K562 (cell line): ENCODE measurements around the gene CAMK2G.
"Not testable (repeated sequence)": the region's sequence is repeated elsewhere in the genome, so short reads cannot be mapped to it uniquely, and the experiment has no call there.

Source experiments
- CCAR2 ChIP-seq: fragments of 200-400 bp; formaldehyde crosslinking; IDR thresholded peaks from 2 replicates; pipeline ENCODE4 v1.6.1; 2017; ENCODE audit warnings: mild to moderate bottlenecking, low read depth, low read length
- FOXP4 ChIP-seq: sonication (generic); formaldehyde crosslinking; IDR thresholded peaks from 2 replicates; pipeline ENCODE4 v1.8.0; 2022; ENCODE audit warnings: mild to moderate bottlenecking, missing genetic modification reagents, borderline replicate concordance
- KAT7 ChIP-seq: sonication (generic); formaldehyde crosslinking; IDR thresholded peaks from 2 replicates; pipeline ENCODE4 v1.8.0; 2022; ENCODE audit warnings: missing genetic modification reagents, mild to moderate bottlenecking, borderline replicate concordance
- SIRT6 ChIP-seq: IDR thresholded peaks from one replicate; pipeline ENCODE4 v1.6.1; 2012; ENCODE audit warnings: low read depth, mild to moderate bottlenecking, control low read depth, inconsistent platforms, low read length, moderate library complexity
- ZMIZ1 ChIP-seq, 2 experiments: fragments of 150-350 bp in 1 of 2; IDR thresholded peaks; 2 replicates each; pipeline ENCODE4 v1.6.1; 2012 to 2016; ENCODE audit warnings: low read depth in 2 of 2, low read length in 2 of 2, mild to moderate bottlenecking in 1 of 2, moderate library complexity in 1 of 2
- TF ChIP-seq, protein P1 (sequence below), 3 experiments: IDR thresholded peaks in 2 of 3; conservative IDR thresholded peaks in 1 of 3; 2 replicates each; pipeline ENCODE4 v1.5.1; 2011 to 2012; ENCODE audit warnings: low read length in 3 of 3, mild to moderate bottlenecking in 3 of 3, control low read depth in 2 of 3, improper control_type of control experiment in 1 of 3, inconsistent platforms in 1 of 3, low read depth in 1 of 3, mixed read lengths in 1 of 3, moderate library complexity in 1 of 3; ENCODE audit not compliant: insufficient read depth in 2 of 3

DNA sequence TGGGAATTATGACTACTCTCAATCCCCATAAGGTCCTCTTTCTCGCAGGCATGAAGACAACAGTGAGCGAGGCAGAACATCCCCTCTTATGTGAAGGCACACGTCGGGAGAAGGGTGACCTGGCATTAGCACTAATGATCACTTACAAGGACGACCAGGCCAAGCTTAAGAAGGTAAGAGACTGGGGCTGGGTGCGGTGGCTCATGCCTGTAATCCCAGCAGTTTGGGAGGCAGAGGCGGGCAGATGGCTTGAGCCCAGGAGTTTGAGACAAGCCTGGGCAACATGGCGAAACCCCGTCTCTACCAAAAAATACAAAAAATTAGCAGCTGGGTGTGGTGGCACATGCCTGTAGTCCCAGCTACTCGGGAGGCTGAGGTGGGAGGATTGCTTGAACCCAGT lies 78.9 kb downstream of the CAMK2G start:
- TF ChIP-seq ZMIZ1 (IDR thresholded peaks at IDR 0.05; ENCODE audit: low read depth in 2 of 2, low read length in 2 of 2); KAT7 (CRISPR knock-in tag); FOXP4 (CRISPR knock-in tag); SIRT6; CCAR2: not testable (repeated sequence)
- TF ChIP-seq, protein P1, sequence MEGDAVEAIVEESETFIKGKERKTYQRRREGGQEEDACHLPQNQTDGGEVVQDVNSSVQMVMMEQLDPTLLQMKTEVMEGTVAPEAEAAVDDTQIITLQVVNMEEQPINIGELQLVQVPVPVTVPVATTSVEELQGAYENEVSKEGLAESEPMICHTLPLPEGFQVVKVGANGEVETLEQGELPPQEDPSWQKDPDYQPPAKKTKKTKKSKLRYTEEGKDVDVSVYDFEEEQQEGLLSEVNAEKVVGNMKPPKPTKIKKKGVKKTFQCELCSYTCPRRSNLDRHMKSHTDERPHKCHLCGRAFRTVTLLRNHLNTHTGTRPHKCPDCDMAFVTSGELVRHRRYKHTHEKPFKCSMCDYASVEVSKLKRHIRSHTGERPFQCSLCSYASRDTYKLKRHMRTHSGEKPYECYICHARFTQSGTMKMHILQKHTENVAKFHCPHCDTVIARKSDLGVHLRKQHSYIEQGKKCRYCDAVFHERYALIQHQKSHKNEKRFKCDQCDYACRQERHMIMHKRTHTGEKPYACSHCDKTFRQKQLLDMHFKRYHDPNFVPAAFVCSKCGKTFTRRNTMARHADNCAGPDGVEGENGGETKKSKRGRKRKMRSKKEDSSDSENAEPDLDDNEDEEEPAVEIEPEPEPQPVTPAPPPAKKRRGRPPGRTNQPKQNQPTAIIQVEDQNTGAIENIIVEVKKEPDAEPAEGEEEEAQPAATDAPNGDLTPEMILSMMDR (IDR thresholded peaks at IDR 0.05 in 2 of 3, conservative IDR thresholded peaks at IDR 0.05 in 1 of 3; ENCODE audit: insufficient read depth in 2 of 3, low read depth in 1 of 3, low read length in 3 of 3) = not testable (repeated sequence)
